OCI-LY1 (cell line): ENCODE data around the gene SNX8.

Experiments
- H2AFZ ChIP-seq: fragments of 200-600 bp; sonication (generic), shearing (Covaris generic); 2 replicates; pipeline ENCODE4 v1.6.0; 2014; ENCODE audit warnings: antibody characterized with exemption, mild to moderate bottlenecking, low read length
- H3F3A ChIP-seq: fragments of 200-600 bp; sonication (generic), shearing (Covaris generic); 2 replicates; pipeline ENCODE4 v1.6.0; 2014; ENCODE audit warnings: mild to moderate bottlenecking, antibody characterized with exemption, low read length, moderate library complexity; ENCODE audit not compliant: insufficient read depth
- H3K27ac ChIP-seq: fragments of 200-600 bp; sonication (generic); 2 replicates; pipeline ENCODE4 v1.5.1; 2014; ENCODE audit warnings: low read length, mixed run types, mild to moderate bottlenecking, low read depth; ENCODE audit not compliant: poor library complexity, severe bottlenecking
- H3K27me3 ChIP-seq: fragments of 200-600 bp; sonication (generic); 2 replicates; pipeline ENCODE4 v1.6.0; 2014; ENCODE audit warnings: antibody characterized with exemption, mild to moderate bottlenecking, low read length, moderate library complexity; ENCODE audit not compliant: insufficient read depth
- H3K36me3 ChIP-seq: fragments of 200-600 bp; sonication (generic); 2 replicates; pipeline ENCODE4 v1.6.1; 2014; ENCODE audit warnings: mild to moderate bottlenecking, antibody characterized with exemption, low read length, moderate library complexity, mixed read lengths; ENCODE audit not compliant: insufficient read depth
- H3K4me1 ChIP-seq: fragments of 200-600 bp; sonication (generic); 2 replicates; pipeline ENCODE4 v1.5.1; 2014; ENCODE audit warnings: mild to moderate bottlenecking, low read length, moderate library complexity; ENCODE audit not compliant: insufficient read depth, severe bottlenecking
- H3K4me2 ChIP-seq: fragments of 200-600 bp; sonication (generic), shearing (Covaris generic); 2 replicates; pipeline ENCODE4 v1.6.1; 2014; ENCODE audit warnings: low read length
- H3K4me3 ChIP-seq: fragments of 200-600 bp; sonication (generic); 2 replicates; pipeline ENCODE4 v1.5.1; 2014; ENCODE audit warnings: low read length, low read depth, mild to moderate bottlenecking, mixed read lengths; ENCODE audit not compliant: poor library complexity, severe bottlenecking
- H3K79me2 ChIP-seq: fragments of 200-600 bp; shearing (Covaris generic); 2 replicates; pipeline ENCODE4 v1.6.1; 2016; ENCODE audit warnings: mixed run types, low read length, mixed read lengths; ENCODE audit not compliant: insufficient read depth
- H3K9ac ChIP-seq: fragments of 200-600 bp; sonication (generic), shearing (Covaris generic); 2 replicates; pipeline ENCODE4 v1.6.1; 2014; ENCODE audit warnings: mild to moderate bottlenecking, low read length, mixed read lengths
- H3K9me2 ChIP-seq: fragments of 200-600 bp; sonication (generic), shearing (Covaris generic); 2 replicates; pipeline ENCODE4 v1.6.1; 2014; ENCODE audit warnings: low read depth, mild to moderate bottlenecking, low read length, mixed read lengths
- H3K9me3 ChIP-seq: fragments of 200-600 bp; shearing (Covaris generic); 2 replicates; pipeline ENCODE4 v1.6.1; 2014; ENCODE audit warnings: low read length, mixed read lengths
- H4K20me1 ChIP-seq: fragments of 200-600 bp; sonication (generic), shearing (Covaris generic); 2 replicates; pipeline ENCODE4 v1.6.0; 2016; ENCODE audit warnings: mild to moderate bottlenecking, low read length; ENCODE audit not compliant: insufficient read depth
- EZH2 ChIP-seq: fragments of 200-600 bp; sonication (generic), shearing (Covaris generic); IDR thresholded peaks from 2 replicates; pipeline ENCODE4 v1.8.0; 2017; ENCODE audit warnings: borderline replicate concordance, mixed run types, mild to moderate bottlenecking, antibody characterized with exemption, low read length, moderate library complexity, mixed read lengths
- TF ChIP-seq, protein P1 (sequence below): fragments of 200-600 bp; sonication (generic), shearing (Covaris generic); IDR thresholded peaks from 2 replicates; pipeline ENCODE4 v1.5.1; 2017; ENCODE audit warnings: mild to moderate bottlenecking, antibody characterized with exemption, low read length, moderate library complexity, mixed read lengths

Gene SNX8

DNA sequence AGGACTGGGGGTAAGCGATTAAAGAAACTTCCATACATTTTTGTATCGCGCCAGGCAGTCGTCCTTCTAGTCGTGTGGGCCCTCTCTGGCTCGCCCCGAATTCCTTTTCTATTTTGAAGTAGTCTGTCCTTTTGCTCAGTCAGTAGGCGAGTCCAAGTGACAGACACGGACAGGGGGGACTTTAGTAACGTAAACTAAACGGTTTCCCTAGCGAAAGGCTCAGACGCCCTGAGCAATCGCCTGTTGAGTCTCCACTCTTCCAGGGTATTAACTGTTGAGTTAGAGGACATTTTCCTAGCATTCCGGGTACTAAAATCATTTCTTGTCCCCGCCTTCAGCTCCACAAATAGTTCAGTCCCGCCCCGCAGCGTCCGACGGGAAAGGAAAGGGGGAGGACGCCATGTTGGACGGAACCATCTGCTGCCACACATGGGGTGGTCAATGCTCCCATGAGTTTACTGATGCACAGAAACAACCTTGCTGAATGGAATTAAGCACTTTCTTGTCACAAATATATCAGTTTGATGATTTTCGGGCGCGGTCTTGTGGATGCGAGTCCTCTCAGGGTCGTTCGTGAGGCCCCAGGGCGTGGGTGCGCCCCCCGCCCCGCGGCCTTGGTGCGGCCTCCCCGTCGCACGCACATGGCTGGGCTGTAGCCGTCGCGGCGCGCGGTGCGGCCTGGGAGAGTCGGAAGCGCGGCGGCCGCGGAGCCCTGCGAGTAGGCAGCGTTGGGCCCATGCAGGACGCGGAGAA, 40.1 kb upstream of the SNX8 start, which contains the start of gene EIF3B:
Gene EIF3B, plus strand, starts transcription at position 642 of the 753 bp plus-strand sequence. Its CDS starts 95 bp downstream, at position 737.
- Histone ChIP-seq H3K9me3 (no peaks in the 10 kb centered on the region), H3K4me1 (peaks cover 40% of the 10 kb centered on the region), H3F3A (no peaks in the 10 kb centered on the region), H3K27ac (peak within 1 kb of the TSS; percentile 88), H3K9me2 (no peaks in the 10 kb centered on the region), H3K9ac (peak within 1 kb of the TSS; percentile 98), H3K4me3 (peak within 1 kb of the TSS; percentile 99), H3K27me3 (no peaks in the 10 kb centered on the region), H4K20me1 (0 out of 2 replicates have a peak, but pooled peaks cover 2% of the 10 kb centered on the region), H3K79me2 (peaks cover 45% of the 10 kb centered on the region), H3K36me3 (peaks cover 41% of the 10 kb centered on the region), H3K4me2 (peak within 1 kb of the TSS; percentile 90), H2AFZ (peak within 1 kb of the TSS; percentile 65)
- no peak for TF ChIP-seq EZH2
- TF ChIP-seq, protein P1, sequence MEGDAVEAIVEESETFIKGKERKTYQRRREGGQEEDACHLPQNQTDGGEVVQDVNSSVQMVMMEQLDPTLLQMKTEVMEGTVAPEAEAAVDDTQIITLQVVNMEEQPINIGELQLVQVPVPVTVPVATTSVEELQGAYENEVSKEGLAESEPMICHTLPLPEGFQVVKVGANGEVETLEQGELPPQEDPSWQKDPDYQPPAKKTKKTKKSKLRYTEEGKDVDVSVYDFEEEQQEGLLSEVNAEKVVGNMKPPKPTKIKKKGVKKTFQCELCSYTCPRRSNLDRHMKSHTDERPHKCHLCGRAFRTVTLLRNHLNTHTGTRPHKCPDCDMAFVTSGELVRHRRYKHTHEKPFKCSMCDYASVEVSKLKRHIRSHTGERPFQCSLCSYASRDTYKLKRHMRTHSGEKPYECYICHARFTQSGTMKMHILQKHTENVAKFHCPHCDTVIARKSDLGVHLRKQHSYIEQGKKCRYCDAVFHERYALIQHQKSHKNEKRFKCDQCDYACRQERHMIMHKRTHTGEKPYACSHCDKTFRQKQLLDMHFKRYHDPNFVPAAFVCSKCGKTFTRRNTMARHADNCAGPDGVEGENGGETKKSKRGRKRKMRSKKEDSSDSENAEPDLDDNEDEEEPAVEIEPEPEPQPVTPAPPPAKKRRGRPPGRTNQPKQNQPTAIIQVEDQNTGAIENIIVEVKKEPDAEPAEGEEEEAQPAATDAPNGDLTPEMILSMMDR = no peak

DNA sequence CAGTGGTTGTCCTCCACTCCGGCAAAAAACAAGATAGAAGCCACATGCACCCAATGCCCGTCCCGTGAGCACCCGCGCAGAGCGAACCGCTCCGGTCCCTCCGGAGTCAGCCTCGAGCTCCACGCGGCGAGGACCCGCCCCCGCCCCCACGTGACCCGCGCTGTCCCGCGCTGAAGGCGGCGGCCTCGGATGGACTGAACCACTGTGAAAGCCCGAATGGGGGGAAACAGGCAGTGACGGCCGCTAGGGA, 39.6 kb upstream of the SNX8 start:
- Histone ChIP-seq H4K20me1 (0 out of 2 replicates have a peak, but pooled peaks cover 2% of the 10 kb centered on the region), H3K4me3 (peak overlapping the region; percentile 99), H3K4me2 (peak overlapping the region; percentile 90), H2AFZ (peak overlapping the region; percentile 65; the same call in 1 of the 2 replicates), H3K27ac (peak overlapping the region; percentile 88), H3K9me3 (no peaks in the 10 kb centered on the region), H3K9me2 (no peaks in the 10 kb centered on the region), H3K27me3 (no peaks in the 10 kb centered on the region), H3K36me3 (peaks cover 36% of the 10 kb centered on the region), H3F3A (no peaks in the 10 kb centered on the region), H3K79me2 (peaks cover 40% of the 10 kb centered on the region), H3K9ac (peak overlapping the region; percentile 92), H3K4me1 (peaks cover 39% of the 10 kb centered on the region)
- no peak for TF ChIP-seq EZH2
- TF ChIP-seq, protein P1 = no peak

DNA sequence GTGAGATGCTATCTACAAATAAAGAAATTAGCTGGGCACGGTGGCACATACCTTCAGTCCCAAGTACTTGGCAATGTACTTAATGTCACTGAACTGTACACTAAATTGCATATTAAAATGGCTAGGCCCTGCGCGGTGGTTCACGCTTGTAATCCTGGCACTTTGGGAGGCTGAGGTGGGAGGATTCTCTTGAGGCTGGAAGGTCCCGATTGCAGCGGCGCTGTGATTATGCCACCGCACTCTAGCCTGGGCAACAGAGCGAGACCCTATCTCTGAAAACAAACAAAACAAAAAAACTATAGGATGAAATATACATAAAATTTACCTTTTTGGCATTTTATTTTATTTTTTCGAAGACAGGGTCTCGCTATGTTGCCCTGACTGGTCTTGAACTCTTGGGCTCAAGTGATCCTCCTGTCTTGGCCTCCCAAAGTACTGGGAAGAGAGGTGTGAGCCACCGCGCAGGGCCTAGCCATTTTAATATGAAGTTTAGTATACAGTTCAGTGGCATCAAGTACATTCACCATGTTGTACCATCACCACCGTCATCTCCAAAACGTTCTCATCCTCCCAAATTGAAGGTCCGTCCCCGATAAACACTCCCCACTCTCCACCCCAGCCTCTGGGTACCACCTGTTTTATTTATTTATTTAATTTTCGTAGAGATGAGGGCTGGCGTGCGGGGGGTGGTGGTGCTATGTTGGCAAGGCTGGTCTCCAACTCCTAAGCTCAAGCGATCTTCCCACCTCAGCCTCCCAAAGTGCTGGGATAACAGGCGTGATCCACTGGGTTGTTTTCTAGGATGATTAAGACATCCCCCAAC, 39.1 kb upstream of the SNX8 start:
- Histone ChIP-seq H2AFZ (no peak overlapping the region), H3K4me1 (peaks cover 36% of the 10 kb centered on the region), H3K9me3 (no peaks in the 10 kb centered on the region), H3K36me3 (peaks cover 30% of the 10 kb centered on the region; the same call in 1 of the 2 replicates), H3K27ac (peak overlapping the region; percentile 88), H3K4me3 (peak overlapping the region; percentile 99), H3F3A (no peaks in the 10 kb centered on the region), H4K20me1 (0 out of 2 replicates have a peak, but pooled peaks cover 2% of the 10 kb centered on the region), H3K9ac (peak overlapping the region; percentile 92), H3K79me2 (peaks cover 35% of the 10 kb centered on the region), H3K9me2 (no peaks in the 10 kb centered on the region), H3K4me2 (peak overlapping the region; percentile 90), H3K27me3 (no peaks in the 10 kb centered on the region)
- TF ChIP-seq EZH2 = no peak
- TF ChIP-seq, protein P1 = no peak
